Measurements from ENCODE around the gene HAAO. TPM values are rescaled to one million over a fixed set of nuclear protein-coding genes. Genes with fewer than 3 reads are reported as not detected.

HAAO gene
- total and polyA plus RNA-seq, 2 donors from 2014 or later: 16.2 to 57.2 TPM

- H3K36me3 ChIP-seq (ENCODE audit: control insufficient read depth in 2 of 3, insufficient read depth in 3 of 3, low read length in 3 of 3): no peaks in the 10 kb centered on the region
- H3K27me3 ChIP-seq (ENCODE audit: control insufficient read depth, insufficient read depth, low read length): no peaks in the 10 kb centered on the region
- H3K4me3 ChIP-seq (ENCODE audit: low read length in 3 of 3): no peak overlapping the region
- TF ChIP-seq CTCF (IDR thresholded peaks at IDR 0.05; ENCODE audit: borderline replicate concordance, extremely low read depth, insufficient read depth): no peak
- DNase-seq (peak in 2 of 5 donors; percentile 29 to 53), FAIRE-seq (no peak)
- H3K4me1 ChIP-seq (ENCODE audit: control insufficient read depth in 2 of 3, insufficient read depth in 2 of 3, low read depth in 1 of 3, low read length in 3 of 3): peaks cover 0 to 32% (median 19%) of the 10 kb centered on the region in 3 donors
- H3K27ac ChIP-seq (ENCODE audit: low read depth in 2 of 2, low read length in 2 of 2): no peak overlapping the region
- no peak overlapping the region for H3K9ac ChIP-seq (ENCODE audit: low read length in 3 of 3)
- H3K9me3 ChIP-seq (ENCODE audit: control insufficient read depth in 2 of 3, insufficient read depth in 1 of 3, low read length in 3 of 3): no peaks in the 10 kb centered on the region
- intact Hi-C loops (cut with DNase I): no loop called here
Observed at GRCh38 chr2:42787788-42788477, 4.5 kb downstream of the HAAO start.

GRCh38 chr2:42787424-42787787 lies 5.0 kb downstream of the HAAO start:
- no peak for TF ChIP-seq CTCF (IDR thresholded peaks at IDR 0.05; ENCODE audit: borderline replicate concordance, extremely low read depth, insufficient read depth)
- Histone ChIP-seq H3K4me1 (ENCODE audit: control insufficient read depth in 2 of 3, insufficient read depth in 2 of 3, low read depth in 1 of 3, low read length in 3 of 3) (peaks cover 0 to 33% (median 19%) of the 10 kb centered on the region in 3 donors), H3K4me3 (ENCODE audit: low read length in 3 of 3) (no peak overlapping the region), H3K27me3 (ENCODE audit: control insufficient read depth, insufficient read depth, low read length) (no peaks in the 10 kb centered on the region), H3K36me3 (ENCODE audit: control insufficient read depth in 2 of 3, insufficient read depth in 3 of 3, low read length in 3 of 3) (no peaks in the 10 kb centered on the region), H3K9me3 (ENCODE audit: control insufficient read depth in 2 of 3, insufficient read depth in 1 of 3, low read length in 3 of 3) (no peaks in the 10 kb centered on the region), H3K9ac (ENCODE audit: low read length in 3 of 3) (no peak overlapping the region), H3K27ac (ENCODE audit: low read depth in 2 of 2, low read length in 2 of 2) (peak overlapping the region in 1 of 2 donors; percentile 32)
- intact Hi-C loops (cut with DNase I): no loop called here
- DNase-seq (no peak), FAIRE-seq (no peak)

GRCh38 chr2:42786561-42787345 lies 5.6 kb downstream of the HAAO start:
- FAIRE-seq (no peak), DNase-seq (no peak)
- Histone ChIP-seq H3K4me1 (ENCODE audit: control insufficient read depth in 2 of 3, insufficient read depth in 2 of 3, low read depth in 1 of 3, low read length in 3 of 3) (peaks cover 0 to 30% (median 19%) of the 10 kb centered on the region in 3 donors), H3K4me3 (ENCODE audit: low read length in 3 of 3) (no peak overlapping the region), H3K27me3 (ENCODE audit: control insufficient read depth, insufficient read depth, low read length) (no peaks in the 10 kb centered on the region), H3K9me3 (ENCODE audit: control insufficient read depth in 2 of 3, insufficient read depth in 1 of 3, low read length in 3 of 3) (no peaks in the 10 kb centered on the region), H3K36me3 (ENCODE audit: control insufficient read depth in 2 of 3, insufficient read depth in 3 of 3, low read length in 3 of 3) (peaks cover 0 to 2% (median 0%) of the 10 kb centered on the region in 3 donors), H3K9ac (ENCODE audit: low read length in 3 of 3) (no peak overlapping the region), H3K27ac (ENCODE audit: low read depth in 2 of 2, low read length in 2 of 2) (peak overlapping the region in 1 of 2 donors; percentile 32)
- no peak for TF ChIP-seq CTCF (IDR thresholded peaks at IDR 0.05; ENCODE audit: borderline replicate concordance, extremely low read depth, insufficient read depth)
- intact Hi-C loops (cut with DNase I): no loop called here
